ENCODE results near the gene PLXNA2. TPM values are rescaled to one million over a fixed set of nuclear protein-coding genes. Genes with fewer than 3 reads are reported as not detected.

Gene PLXNA2
- total and polyA plus RNA-seq, 2 of the 8 experiments (the other 6 are each of a cell fraction or from before 2014, with no cell fraction given) = 0.33 to 1.5 TPM

- Histone ChIP-seq H3K9me3 (ENCODE audit: insufficient read depth in 2 of 2, low read depth in 1 of 2, low read length in 1 of 2) (no peaks in the 10 kb centered on the region), H3K79me2 (ENCODE audit: control insufficient read depth in 1 of 2, insufficient read depth in 2 of 2, low read length in 2 of 2) (no peaks in the 10 kb centered on the region), H3K79me1 (ENCODE audit: low read depth, low read length) (no peaks in the 10 kb centered on the region), H3K56ac (replicated peaks; ENCODE audit: insufficient read length, low read depth, low read length) (no peak overlapping the region), H4K8ac (ENCODE audit: extremely low read depth, insufficient read depth, low read length) (0 out of 2 replicates have a peak overlapping the region, but pooled peaks have one; percentile 29), H4K20me1 (replicated peaks in 1 of 2; ENCODE audit: control insufficient read depth in 1 of 2, insufficient read depth in 2 of 2, low read length in 2 of 2) (no peaks in the 10 kb centered on the region), H2AK5ac (ENCODE audit: low read depth, low read length) (no peak overlapping the region), H2BK15ac (ENCODE audit: low read length) (no peak overlapping the region), H3K27ac (ENCODE audit: low read depth, low read length) (no peak overlapping the region), H2AFZ (ENCODE audit: low read length) (no peak overlapping the region), H3K27me3 (replicated peaks in 1 of 4; ENCODE audit: control insufficient read depth in 3 of 4, extremely low read depth in 1 of 4, insufficient read depth in 3 of 4, low read length in 3 of 4) (no peaks in the 10 kb centered on the region), H2BK12ac (ENCODE audit: low read depth, low read length) (no peak overlapping the region), H3K18ac (ENCODE audit: extremely low read depth, low read length) (no peak overlapping the region), H3K4me3 (ENCODE audit: extremely low read depth in 1 of 4, insufficient read depth in 2 of 4, low read depth in 3 of 4, low read length in 4 of 4) (no peak overlapping the region), H3K4ac (replicated peaks; ENCODE audit: insufficient read length, low read depth, low read length) (no peak overlapping the region), H2BK20ac (ENCODE audit: low read length) (no peak overlapping the region), H3K4me2 (ENCODE audit: insufficient read depth in 1 of 2, low read depth in 2 of 2, low read length in 2 of 2) (no peak overlapping the region), H3K4me1 (replicated peaks in 1 of 4; ENCODE audit: control insufficient read depth in 3 of 4, insufficient read depth in 4 of 4, low read length in 3 of 4) (no peaks in the 10 kb centered on the region; a peak in 1 of 7 replicates), H3K14ac (ENCODE audit: insufficient read length) (no peak overlapping the region), H3K23me2 (ENCODE audit: low read depth, low read length) (no peaks in the 10 kb centered on the region), H3K36me3 (ENCODE audit: control insufficient read depth in 2 of 4, insufficient read depth in 4 of 4, low read length in 3 of 4) (no peaks in the 10 kb centered on the region), H4K91ac (replicated peaks; ENCODE audit: insufficient read length, low read length) (no peak overlapping the region), H2BK5ac (ENCODE audit: low read depth, low read length) (no peak overlapping the region), H3K23ac (ENCODE audit: insufficient read length) (no peak overlapping the region), H3K9ac (replicated peaks in 1 of 4; ENCODE audit: extremely low read depth in 1 of 4, low read depth in 3 of 4, low read length in 3 of 4) (no peak overlapping the region), H4K5ac (ENCODE audit: insufficient read length, low read depth, low read length) (no peak overlapping the region), H2BK120ac (replicated peaks; ENCODE audit: low read depth, low read length) (no peak overlapping the region)
- DNase-seq (ENCODE audit: low read depth in 1 of 2, low spot score in 2 of 2) (peak in 1 of 2 experiments; percentile 30), FAIRE-seq (no peak)
- ChIA-PET POLR2A (ENCODE audit: partially characterized antibody) (no interaction called here), CTCF (ENCODE audit: partially characterized antibody) (interaction anchor here (0.6 to 3.3 kb wide), 4 partner anchors 21 to 821 kb away, joined by 3 to 22 read pairs (median 6); no protein-coding TSS in a partner anchor)
- WGBS, 2 experiments (ENCODE audit: extremely low coverage in 1 of 2, insufficient coverage in 1 of 2, insufficient read length in 1 of 2, insufficient replicate concordance in 2 of 2, low coverage in 1 of 2, low lambda C conversion rate in 2 of 2, missing lambda C conversion rate in 1 of 2) = 89% methylated on average over 12 of the region's 16 CpGs; no CpG with 5 or more reads in 1 of the 2 experiments
- TF ChIP-seq PHF8 (conservative IDR thresholded peaks at IDR 0.05; ENCODE audit: low read depth, low read length) = no peak
- no peak for TF ChIP-seq JUN (IDR thresholded peaks at IDR 0.05; ENCODE audit: low read depth, low read length)
- no peak for TF ChIP-seq BACH1 (IDR thresholded peaks at IDR 0.05; ENCODE audit: low read length)
These were observed 253.2 kb downstream of the PLXNA2 start for GRCh38 chr1:207990876-207991582.
